Islet of Langerhans (tissue), 1 donor: ENCODE results near the gene AXIN1.

Experiments used
- FAIRE-seq: peaks from one replicate; lab custom pipeline; 2011; peaks lifted over from hg19 to GRCh38; lab: Jason Lieb, UNC

AXIN1 gene

DNA sequence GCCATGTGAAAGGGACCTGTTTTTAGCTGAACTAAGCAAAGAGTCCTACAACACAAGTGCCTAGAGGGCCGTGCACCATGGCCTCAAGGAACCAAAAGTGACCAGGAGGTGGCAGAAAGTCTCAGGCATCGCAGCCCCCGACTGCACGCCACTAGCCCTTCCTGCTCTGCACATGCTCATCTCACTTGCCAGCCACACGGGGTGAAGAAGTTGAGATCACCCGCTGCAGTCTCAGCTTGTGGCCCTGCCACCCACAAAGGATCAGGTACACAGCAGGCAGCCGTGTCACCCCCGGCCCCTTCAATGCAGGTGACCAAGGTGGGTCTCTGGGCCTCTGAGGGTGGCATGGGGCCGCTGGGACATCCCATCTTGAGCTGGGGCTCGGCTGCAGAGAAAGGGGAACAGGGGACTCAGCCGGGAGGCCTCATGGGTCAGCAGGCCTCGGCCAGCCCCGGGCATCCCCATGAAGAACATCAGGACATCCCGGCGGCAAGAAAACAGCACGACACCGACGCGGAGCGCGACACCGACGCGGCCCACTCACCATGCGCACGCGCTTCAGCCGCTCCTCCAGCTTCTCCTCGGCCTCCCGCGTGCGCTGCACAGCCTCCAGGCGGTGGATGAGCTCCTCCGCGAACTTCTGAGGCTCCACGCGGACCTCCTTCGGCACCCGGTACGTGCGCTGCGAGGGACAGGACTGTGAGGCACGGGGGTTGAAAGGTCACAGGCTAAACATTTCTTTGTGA, 48.6 kb downstream of the AXIN1 start:
- FAIRE-seq = no peak

DNA sequence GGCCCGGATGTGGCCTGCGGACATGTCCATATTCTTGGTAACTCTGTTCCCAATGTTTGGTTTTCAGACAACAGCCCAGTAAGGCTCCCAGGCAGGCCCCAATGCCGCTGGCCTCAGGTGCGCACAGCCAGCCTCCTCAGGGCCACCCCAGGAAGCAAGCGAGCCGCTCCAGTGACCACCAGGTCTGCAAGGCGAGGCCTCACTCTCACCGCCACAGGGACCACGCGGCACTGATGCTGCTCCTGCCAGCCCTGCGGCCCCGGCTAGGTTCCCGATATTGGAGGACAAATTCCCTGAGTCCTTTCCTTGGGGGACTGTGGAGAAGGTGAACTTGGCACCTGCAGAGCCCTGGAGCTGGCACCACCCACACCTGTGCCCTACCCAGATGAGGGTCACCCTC, 50.6 kb downstream of the AXIN1 start:
- no peak for FAIRE-seq

DNA sequence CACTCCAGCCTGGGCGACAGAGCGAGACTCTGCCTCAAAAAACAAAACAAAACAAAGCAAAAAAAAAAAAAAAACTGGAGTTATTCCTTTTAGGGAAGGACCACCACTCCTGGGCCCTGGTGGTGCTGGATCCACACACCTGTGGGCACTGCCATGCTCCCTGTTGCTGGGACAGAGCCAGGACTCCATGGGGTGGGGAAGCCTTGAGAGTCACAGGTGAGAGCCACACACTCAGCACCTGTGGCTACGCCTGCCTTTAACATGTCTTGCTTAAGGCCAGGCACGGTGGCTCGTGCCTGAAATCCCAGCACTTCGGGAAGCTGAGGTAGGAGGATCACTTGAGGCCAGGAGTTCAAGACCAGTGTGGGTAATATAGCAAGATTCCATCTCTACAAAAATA, 51.3 kb downstream of the AXIN1 start:
- no peak for FAIRE-seq

DNA sequence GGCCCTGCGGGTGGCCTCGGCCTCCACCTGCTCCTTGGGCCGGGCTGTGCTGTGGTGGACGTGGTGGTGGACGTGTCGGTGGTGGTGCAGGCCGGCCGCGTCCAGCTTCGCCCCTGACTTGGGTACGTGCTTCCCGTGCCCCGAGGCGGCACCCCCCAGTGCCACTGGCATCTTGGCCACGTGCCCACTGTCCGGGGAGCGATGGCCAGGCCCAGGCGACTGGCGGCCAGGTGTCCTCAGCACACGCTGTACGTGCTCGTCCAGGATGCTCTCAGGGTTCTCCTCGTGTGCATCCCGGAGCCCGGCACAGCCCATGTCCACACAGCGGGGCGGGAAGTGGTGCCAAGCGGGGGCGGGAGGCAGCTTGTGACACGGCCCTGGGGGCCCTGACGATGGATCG, 54.7 kb downstream of the AXIN1 start:
- FAIRE-seq = no peak

DNA sequence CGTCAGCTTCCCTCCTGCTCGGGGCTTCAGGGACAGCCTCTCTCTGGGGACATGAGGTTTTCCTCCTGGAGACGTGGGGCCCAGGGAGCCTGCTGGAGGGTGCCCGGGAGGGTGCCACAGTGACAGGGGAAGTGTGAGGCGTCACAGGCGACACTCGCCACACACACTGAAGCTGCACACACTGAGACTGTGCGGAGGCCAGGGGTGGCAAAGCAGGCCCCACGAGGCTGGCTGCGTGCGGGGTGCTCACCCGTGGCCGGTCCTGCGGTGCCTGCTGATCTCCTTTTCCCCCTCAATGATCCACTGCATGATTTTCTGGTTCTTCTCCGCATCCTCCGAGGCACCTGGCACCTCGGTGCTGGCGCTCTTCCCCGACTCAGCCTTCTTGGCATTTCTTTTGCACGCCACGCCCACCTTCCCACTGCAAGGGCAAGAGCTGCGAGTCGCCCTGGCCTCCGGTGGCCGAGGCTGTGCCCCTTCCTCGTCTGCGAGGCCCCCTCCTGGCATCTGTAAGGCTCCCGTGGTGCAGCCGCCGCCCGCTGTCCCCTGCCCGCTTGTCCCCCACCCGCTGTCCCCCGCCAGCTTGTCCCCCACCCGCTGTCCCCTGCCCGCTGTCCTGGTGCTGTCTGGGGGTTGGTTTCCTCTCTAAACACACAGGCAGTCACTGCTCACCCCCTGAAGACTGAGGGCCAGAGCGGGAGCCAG, 55.6 kb downstream of the AXIN1 start:
- no peak for FAIRE-seq

DNA sequence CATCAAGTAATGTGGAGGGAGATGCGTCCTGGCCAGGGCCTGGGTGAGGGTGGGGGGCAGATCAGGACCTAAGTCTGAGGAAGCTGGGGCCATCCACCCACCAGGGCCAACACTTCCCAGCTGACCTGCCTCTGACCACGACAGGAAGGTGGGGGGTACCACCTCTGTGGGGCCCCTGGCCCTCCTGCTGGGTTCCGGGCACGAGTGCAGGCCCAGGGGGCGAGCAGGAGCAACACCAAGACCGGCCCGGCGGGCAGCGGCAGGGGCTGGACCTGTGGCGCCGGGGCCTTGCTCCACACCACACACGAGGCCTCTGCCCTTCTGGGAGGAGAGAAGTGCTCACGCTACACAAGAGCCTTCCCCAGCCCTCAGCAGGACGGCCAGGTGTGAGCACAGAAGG, 56.2 kb downstream of the AXIN1 start:
- no peak for FAIRE-seq

DNA sequence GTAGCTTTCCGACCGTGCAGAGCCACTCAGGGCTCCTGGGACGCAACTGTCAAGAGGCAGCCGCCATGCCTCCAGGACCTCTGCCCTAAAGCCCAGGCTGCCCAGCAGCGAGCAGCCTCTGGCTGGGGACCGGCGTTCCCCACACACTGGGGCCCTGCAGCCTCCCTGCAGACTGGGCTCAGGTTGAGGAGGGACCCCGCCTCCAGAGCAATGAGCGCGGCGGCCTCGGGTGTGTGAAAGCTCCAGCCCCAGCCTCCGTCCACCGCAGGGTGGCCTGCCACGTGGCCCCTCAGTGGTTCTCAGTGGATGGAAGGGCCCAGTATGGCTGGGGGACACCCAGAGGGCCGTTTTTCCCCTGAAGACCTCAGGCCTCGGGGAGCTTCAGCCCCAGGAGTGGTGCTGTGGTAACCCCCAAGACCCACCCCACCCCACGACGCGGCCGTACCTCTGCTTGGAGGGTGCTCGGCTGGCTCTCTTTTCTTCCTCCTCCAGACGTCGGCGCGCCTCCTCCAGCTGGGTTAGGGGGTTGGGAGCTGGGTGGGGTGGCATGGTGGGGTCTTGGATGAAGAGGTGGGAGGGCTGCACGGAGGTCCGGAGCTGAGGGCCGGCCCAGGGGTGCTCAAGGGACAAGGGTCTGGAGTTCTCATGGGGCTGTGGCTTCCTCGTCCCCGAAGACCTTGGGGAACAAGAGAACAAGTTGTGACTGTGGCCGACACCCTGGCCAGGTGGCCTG, 59.3 kb downstream of the AXIN1 start:
- no peak for FAIRE-seq

DNA sequence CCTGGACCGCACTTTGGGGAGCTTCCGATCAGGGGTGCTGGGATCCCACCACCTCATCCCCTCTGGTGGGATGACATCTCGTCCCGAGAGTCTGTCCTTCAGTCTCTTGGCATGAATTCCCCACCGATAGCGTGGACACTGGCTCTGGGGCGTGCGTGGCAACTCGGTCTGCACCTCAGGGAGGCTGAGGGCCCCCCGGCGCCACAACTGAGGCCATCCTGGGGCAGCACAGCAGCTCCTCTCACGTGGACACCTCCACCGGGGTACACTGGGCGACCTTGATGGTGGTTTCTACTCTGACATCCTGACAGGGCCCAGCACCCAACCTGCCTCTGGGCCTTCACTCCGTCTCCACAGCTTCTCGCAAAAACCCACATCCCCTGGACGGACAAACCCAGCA, 61.0 kb downstream of the AXIN1 start:
- FAIRE-seq = no peak

DNA sequence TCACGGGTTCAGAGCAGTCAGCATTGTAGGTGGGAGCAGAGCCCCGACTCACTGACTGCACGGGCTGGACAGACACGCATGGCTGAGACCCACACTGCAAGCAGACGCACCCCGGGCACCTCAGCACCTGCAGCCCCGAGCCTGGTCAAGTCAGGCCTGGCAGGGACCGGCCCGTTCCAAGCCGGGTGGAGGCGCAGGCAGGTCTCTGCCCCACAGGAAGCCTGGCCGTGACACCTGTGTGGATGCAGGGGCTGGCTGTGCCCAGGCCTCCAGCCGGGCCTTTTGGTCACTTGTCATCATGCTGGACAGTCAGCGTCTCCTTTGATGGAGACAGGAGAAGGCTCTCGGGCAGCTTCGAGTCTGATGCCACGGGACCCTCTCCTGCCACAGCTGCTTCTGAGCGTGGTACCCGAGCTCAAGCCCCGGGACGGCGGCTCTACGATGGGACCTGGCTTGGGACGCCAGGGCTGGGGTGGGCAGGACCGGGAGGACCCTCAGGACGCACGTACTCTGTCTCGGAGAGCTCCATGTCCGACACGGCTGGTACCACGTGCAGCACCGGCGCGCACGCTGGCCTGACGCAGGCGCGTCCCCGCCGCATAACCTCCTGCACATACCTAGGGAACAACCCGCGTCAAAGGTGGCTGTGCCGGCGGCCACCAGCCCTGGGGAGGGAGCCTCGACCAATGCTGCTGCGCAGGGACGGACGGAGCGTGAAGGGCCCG, 61.7 kb downstream of the AXIN1 start:
- no peak for FAIRE-seq

DNA sequence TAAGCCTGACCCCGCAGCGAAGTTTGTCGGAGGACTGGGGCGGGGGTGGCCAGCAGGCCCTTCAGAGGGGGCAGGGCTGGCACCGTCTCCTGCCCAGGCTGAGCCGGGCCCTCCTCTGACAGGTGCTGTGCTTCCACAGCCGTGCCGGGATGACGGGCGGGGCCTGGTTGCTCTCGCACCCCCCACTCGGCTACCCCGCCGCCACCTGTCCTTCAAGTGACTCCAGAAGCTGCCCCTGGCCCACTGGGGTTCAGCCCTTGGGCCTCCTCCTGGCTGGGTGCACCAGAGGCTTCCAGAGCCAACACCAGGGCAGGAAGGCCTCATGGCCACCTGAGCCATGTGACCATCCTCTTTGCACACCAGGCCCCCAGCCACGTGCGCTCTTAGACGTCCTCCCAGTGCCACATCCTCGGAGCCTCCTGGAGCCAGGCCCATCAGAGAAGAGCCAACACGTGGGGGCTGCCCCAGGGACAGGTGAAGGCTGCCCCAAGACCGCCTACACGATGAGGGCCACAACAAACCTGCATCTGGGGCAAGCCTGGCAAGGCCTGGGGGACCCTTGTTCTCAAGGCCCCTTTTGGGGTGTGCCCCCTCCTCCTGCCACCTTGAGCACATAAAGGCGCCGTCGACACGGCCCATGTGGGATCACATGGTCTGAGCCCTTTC, 62.4 kb downstream of the AXIN1 start:
- FAIRE-seq = no peak

DNA sequence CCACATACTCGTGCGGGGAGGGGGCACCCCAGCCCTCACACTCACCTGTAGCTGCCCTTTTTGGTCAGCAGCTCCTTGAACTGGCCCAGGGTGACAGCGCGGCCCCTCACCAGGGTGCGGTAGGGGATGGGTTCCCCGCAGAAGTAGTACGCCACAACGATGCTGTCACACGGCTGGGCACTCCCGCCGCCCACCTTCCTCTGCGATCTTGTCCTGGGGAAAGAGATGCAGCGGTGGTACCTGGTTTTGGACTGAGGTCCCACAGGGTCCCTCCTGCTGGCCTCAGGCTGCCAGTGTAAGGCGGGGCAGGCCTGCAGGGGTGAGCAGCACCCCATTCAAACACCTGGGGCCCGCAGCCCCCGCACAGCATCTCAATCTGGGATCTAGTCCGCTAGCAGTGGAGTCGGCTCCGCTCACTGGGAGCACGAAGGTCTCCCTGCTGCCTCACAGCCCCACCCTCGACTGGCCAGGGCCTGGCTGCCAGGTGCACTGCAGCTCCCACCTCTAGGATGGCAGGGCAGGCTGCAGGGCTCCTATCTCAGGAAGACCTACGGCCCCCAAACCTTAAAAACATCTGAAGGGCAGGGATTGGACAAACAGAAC, 63.0 kb downstream of the AXIN1 start:
- FAIRE-seq = no peak

DNA sequence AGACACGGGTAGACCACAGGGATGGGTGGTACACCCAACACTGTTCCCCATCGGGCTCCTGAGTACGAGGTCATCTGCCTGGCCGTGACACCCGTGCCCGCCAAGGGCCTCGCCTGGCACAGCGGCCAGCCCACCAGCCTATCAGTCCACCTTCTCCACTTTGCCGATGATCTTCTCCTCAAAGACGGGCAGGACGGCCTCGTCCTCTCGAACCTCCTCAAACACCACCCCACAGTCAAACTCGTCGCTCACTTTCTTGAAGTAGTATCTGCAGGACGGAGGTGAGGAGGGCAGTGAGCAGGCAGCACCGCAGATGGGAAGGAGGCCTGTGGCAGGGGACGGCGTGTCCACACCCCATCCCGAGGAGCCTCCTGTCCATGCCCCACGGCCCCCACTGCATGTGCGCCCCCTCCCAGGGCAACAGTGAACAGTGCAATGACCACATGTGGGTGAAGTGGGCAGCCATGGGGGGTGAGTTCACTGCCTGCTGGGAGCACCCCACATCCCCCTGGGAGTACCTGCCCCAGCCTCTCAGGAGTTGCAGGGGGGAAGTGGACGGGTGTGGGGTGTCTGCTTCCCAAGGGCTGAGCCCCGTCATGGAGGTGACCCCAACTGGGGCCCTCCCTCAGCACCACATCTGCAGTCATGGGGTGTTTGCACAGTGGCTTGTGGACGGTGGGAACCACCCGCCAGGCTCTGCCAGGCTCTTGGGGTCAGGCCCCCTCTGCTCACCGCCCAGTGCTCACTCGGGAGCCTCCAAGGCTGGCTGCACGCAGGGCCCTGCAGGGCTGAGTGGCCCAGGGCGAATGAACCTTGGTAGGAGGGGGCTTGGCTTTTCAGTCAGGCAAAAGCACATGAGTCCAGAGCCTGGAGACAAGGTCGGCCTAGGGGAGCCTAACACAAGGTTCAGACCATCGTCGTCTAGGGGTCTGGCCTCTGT, 64.3 kb downstream of the AXIN1 start:
- no peak for FAIRE-seq

DNA sequence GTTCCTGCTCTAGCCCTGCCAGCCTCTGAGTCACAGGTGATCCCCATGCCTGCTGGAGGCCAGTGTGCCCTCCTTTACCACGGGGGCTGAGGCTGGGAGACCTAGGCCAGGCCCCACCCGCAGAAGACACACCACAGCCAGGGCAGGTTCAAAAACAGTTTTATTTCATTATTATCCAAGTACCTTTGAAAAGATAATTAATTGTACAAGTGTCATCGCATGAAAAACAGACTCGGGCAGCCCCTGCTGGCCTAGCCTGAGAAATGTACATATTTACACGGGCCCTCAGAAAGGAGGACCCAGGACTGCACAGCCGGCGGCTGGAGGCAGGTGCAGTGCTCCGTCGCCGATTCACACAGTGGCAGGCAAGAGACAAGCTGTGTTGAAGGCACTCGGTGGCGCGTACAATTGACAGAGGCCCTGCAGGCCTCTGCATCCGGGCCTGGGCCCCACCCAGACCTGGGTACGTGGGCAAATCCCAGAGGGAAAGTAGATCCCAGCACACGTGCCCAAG, 65.2 kb downstream of the AXIN1 start:
- no peak for FAIRE-seq

DNA sequence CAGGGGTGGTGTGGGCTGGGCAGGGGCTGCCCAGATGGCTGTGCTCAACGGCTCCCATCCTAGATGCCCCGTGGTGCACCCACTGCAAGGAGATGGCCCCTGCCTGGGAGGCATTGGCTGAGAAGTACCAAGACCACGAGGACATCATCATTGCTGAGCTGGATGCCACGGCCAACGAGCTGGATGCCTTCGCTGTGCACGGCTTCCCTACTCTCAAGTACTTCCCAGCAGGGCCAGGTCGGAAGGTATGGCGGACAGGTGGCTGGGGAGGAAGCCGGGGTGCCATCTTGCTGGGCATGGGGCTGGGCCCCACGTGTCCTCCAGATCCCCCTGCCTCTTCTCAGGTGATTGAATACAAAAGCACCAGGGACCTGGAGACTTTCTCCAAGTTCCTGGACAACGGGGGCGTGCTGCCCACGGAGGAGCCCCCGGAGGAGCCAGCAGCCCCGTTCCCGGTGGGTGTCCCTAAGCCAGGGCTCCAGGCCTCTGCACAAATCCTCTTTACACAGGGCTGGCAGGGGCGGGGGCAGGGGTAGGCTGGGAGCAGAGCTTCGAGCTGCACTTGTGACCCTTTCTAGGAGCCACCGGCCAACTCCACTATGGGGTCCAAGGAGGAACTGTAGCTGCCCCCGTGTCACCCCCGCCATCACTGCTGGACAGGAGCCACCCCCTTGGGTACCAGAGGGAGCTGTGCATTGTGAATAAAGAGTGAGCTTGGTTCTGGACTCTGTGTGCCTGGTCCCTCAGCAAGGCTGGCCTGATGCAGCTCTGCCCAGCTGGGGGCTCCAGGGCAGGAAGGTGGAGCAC, 65.8 kb downstream of the AXIN1 start:
- FAIRE-seq = no peak

DNA sequence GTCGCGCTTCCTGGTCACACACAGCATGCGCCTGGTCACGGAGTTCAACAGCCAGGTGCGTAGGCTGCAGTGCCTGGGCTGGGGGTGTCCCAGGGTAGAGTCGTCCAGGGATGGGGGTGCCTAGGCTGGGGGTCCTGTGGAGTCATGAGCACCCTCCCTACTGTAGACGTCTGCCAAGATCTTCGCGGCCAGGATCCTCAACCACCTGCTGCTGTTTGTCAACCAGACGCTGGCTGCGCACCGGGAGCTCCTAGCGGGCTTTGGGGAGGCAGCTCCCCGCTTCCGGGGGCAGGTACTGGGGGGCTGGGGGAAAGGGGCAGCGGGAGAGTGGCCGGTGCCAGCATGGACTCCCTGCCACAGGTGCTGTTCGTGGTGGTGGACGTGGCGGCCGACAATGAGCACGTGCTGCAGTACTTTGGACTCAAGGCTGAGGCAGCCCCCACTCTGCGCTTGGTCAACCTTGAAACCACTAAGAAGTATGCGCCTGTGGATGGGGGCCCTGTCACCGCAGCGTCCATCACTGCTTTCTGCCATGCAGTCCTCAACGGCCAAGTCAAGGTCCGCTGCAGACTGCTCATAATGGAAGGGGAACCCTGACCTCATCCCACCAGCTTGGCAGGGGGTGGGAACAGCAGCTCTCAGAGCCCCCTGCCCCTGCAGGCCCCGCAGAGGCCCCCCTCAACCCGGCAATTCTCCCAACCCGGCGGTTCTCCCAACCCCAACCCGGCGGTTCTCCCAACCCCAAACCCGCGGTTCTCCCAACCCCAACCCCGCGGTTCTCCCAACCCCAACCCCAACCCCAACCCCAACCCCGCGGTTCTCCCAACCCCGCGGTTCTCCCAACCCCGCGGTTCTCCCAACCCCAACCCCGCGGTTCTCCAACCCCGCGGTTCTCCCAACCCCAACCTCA, 67.1 kb downstream of the AXIN1 start:
- FAIRE-seq = no peak

DNA sequence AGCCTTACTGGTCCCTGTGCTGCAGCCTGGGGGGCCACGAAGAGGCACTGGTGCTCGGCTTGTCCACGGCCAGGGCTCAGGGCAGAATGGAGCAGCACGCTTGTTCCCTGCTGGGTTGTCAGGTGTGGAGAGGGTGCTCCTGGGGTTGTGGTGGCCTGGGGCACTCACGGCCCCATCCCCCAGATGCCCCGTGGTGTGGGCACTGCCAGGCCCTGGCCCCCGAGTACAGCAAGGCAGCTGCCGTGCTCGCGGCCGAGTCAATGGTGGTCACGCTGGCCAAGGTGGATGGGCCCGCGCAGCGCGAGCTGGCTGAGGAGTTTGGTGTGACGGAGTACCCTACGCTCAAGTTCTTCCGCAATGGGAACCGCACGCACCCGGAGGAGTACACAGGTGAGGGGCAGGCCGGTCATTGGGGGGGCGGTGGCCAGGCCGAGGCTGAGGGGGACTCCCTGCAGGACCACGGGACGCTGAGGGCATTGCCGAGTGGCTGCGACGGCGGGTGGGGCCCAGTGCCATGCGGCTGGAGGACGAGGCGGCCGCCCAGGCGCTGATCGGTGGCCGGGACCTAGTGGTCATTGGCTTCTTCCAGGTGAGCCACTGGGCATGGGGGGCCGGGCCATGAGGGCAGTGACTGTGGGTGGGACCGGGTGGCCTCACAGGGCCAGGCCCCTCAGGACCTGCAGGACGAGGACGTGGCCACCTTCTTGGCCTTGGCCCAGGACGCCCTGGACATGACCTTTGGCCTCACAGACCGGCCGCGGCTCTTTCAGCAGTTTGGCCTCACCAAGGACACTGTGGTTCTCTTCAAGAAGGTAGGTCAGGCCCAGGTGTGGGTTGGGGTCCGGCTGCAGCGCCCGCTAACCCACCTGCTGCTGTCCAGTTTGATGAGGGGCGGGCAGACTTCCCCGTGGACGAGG, 68.1 kb downstream of the AXIN1 start:
- no peak for FAIRE-seq
